Measurements from ENCODE around the gene SNX8. TPM values are rescaled to one million over a fixed set of nuclear protein-coding genes. Genes with fewer than 3 reads are reported as not detected.

SNX8 gene
- total RNA-seq, 2 experiments from 2014 or later: 25.0 to 27.9 TPM

DNA sequence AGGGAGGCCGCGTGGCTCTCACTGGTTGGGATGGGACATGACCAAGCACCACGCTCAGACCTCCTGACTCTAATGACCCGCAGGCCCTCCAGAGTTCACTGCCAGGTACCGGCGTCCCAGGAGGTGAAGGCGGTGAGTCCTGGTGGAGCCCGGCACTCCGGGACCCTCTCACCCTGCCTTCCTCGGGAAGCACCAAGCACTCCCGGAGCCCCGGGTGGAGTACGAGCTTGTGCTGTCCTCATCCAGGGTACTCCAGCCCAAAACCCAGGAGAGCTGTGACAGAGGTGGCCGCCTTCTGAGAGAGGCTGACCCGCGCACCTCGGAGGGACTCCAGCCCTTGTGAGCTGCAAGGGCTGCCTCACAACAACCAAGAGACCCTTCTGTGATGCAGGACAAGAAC is 90.9 kb downstream of the SNX8 start:
- ATAC-seq (no peak), DNase-seq (no peak)
- Mint-ChIP-seq H3K4me3 (no peak overlapping the region), H3K4me1 (no peaks in the 10 kb centered on the region), H3K36me3 (peaks cover 13% of the 10 kb centered on the region), H3K27me3 (no peaks in the 10 kb centered on the region), H3K27ac (no peak overlapping the region), H3K9me3 (ENCODE audit: low read depth) (no peaks in the 10 kb centered on the region)
- CTCF ChIA-PET: no interaction called here

DNA sequence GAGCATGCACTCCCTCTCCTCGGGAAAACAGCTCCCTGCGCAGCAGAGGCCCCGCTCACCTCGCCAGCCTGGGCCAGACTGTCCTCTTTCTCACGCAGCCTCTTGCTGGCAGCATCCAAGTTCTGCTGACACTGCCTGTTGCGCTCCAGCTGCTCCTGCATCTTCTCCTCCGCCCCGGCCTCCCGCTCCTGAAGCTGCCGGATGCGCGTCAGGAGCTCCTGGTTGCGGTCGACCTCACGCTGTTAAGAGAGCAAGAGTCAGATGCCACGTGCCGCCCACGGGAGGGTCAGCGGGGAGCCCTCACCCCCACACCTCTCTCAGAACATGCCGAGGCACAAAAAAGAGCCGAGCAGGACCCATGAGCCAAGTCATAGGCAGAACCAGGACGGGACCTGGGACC is 91.7 kb downstream of the SNX8 start:
- Mint-ChIP-seq H3K36me3 (peaks cover 11% of the 10 kb centered on the region), H3K27me3 (no peaks in the 10 kb centered on the region), H3K27ac (no peak overlapping the region), H3K9me3 (ENCODE audit: low read depth) (no peaks in the 10 kb centered on the region), H3K4me1 (no peaks in the 10 kb centered on the region), H3K4me3 (no peak overlapping the region)
- ATAC-seq (no peak), DNase-seq (no peak)
- CTCF ChIA-PET: interaction anchor here (1.0 kb wide), 1 partner anchor 126 kb away, joined by 3 read pairs; no protein-coding TSS in a partner anchor

DNA sequence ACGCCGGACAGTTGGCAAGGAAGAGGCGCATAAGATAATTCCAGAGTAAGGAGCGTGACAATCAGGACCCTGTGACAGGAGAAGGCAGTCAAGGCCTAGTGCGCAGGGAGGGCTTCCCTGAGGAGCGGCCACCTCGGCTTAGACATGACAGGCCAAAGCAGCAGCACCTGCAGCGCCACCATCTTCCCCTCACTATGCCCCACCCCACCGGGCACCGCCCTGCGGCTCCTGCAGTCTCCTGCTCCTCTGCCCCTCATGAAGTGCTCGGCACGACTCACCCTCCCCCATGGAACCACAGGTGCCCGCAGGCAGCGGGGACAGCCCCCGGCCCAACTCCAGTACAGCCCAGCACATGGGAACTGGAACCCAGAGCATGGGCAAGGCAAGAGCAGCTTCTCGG is 93.3 kb downstream of the SNX8 start:
- CTCF ChIA-PET: no interaction called here
- ATAC-seq: no peak
- Mint-ChIP-seq H3K36me3 (peaks cover 14% of the 10 kb centered on the region), H3K4me1 (no peaks in the 10 kb centered on the region), H3K27ac (no peak overlapping the region), H3K4me3 (no peak overlapping the region), H3K9me3 (ENCODE audit: low read depth) (no peaks in the 10 kb centered on the region), H3K27me3 (no peaks in the 10 kb centered on the region)
- no peak for DNase-seq

DNA sequence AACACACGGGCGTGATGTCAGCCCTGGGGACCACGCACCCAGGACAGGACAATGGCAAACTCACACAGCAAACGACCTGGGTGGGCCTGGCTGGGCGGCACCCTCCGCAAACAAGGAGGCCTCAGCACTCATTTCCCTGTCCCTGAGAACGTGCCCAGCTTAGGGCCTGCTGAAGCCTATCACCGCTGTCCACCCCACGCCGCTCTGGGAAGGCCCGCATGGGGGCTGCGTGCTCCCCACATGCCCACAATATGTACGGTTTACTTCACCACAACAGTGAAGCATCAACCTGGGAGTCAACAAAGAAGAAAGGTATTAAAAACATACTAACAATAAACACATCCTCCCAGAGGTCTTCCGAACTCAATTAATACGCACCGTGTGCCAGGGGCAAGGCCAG is 93.7 kb downstream of the SNX8 start:
- no peak for DNase-seq
- H3K27me3 Mint-ChIP-seq: no peaks in the 10 kb centered on the region
- H3K9me3 Mint-ChIP-seq (ENCODE audit: low read depth): no peaks in the 10 kb centered on the region
- no peak overlapping the region for H3K4me3 Mint-ChIP-seq
- ATAC-seq: no peak
- H3K36me3 Mint-ChIP-seq: peaks cover 14% of the 10 kb centered on the region
- CTCF ChIA-PET: no interaction called here
- peaks cover 3% of the 10 kb centered on the region for H3K4me1 Mint-ChIP-seq
- H3K27ac Mint-ChIP-seq: no peak overlapping the region

DNA sequence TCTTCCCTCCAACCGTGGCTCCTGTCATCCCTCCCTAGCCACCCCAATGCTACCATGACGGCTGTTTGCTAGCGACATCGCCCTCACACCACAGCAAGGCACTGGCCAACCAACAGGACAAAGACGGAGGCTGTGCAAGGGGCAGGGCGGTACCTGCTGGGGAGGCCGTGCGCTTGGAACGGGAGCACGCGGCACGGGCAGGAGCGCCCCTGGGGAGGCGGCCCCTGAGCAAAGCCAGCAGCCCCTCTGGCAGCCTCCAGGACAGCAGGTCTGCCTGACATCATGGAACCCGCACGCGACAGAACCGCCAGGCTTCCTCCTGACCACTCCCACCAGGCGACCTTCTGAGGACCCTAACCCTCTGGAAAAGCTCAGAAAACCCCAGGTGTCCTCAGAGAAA is 94.2 kb downstream of the SNX8 start:
- peaks cover 6% of the 10 kb centered on the region for H3K4me1 Mint-ChIP-seq
- no peak overlapping the region for H3K4me3 Mint-ChIP-seq
- DNase-seq (no peak), ATAC-seq (no peak)
- H3K27ac Mint-ChIP-seq: no peak overlapping the region
- no peaks in the 10 kb centered on the region for H3K9me3 Mint-ChIP-seq (ENCODE audit: low read depth)
- no peaks in the 10 kb centered on the region for H3K27me3 Mint-ChIP-seq
- peaks cover 14% of the 10 kb centered on the region for H3K36me3 Mint-ChIP-seq
- CTCF ChIA-PET: no interaction called here

DNA sequence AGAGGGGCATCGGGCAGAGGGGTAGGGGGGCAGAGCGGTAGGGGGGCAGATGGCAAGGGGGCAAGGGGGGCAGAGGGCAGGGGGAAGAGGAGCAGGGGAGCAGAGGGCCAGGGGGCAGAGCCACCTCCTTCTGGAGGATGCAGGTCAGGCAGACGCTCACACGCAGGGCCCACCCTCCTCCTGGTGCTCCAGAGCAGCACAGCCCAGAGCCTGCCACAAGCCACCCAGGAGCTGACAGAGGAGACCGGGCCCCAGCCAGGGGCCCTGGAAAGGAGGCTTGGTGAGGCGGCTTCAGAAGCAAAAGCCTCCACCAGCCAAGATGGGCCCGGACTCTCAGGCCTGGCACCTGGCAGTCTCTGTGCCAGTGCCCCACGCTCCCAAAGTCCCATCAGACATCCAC is 94.6 kb downstream of the SNX8 start:
- no peak overlapping the region for H3K4me3 Mint-ChIP-seq
- peaks cover 12% of the 10 kb centered on the region for H3K36me3 Mint-ChIP-seq
- CTCF ChIA-PET: no interaction called here
- no peak overlapping the region for H3K27ac Mint-ChIP-seq
- DNase-seq (no peak), ATAC-seq (no peak)
- H3K27me3 Mint-ChIP-seq: no peaks in the 10 kb centered on the region
- no peaks in the 10 kb centered on the region for H3K9me3 Mint-ChIP-seq (ENCODE audit: low read depth)
- H3K4me1 Mint-ChIP-seq: peaks cover 9% of the 10 kb centered on the region

DNA sequence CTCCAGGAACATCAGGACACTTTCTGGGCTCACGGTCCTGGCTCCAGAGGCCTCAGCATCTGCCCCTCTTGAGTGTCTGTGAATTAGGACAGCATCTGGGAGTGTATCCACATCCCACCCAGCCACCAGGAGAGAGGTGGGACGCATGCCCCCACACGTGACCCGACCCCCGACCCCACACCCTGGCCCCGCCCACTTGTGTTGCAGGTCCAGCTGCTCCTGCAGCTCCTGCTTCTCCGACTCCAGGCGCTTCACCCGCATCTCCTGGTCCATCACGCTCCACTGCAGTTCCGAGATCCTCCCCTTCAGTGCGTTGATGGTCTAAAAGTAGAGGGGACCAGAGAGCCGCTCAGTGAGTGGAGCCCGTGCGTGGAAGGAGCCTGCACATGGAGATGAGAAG is 95.1 kb downstream of the SNX8 start:
- peaks cover 14% of the 10 kb centered on the region for H3K4me1 Mint-ChIP-seq
- no peak for ATAC-seq
- no peaks in the 10 kb centered on the region for H3K27me3 Mint-ChIP-seq
- H3K27ac Mint-ChIP-seq: no peak overlapping the region
- H3K9me3 Mint-ChIP-seq (ENCODE audit: low read depth): no peaks in the 10 kb centered on the region
- H3K4me3 Mint-ChIP-seq: no peak overlapping the region
- CTCF ChIA-PET: no interaction called here
- H3K36me3 Mint-ChIP-seq: peaks cover 10% of the 10 kb centered on the region
- DNase-seq: no peak

DNA sequence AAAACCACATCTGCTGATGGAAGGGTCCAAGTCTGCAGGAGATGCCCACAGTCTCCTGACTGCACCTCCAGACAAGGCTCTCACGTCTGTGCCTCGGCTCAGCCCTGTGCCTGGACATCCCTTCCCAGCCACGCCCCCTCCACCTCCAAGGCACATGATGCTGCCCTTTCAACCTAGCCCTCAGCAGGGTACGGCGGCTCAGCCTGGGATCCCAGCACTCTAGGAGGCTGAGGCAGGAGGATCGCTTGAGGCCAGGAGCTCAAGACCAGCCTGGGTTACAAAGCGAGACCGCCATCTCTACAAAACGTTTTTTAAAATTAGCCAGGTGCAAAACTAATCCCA is 95.8 kb downstream of the SNX8 start:
- peaks cover 18% of the 10 kb centered on the region for H3K4me1 Mint-ChIP-seq
- CTCF ChIA-PET: no interaction called here

DNA sequence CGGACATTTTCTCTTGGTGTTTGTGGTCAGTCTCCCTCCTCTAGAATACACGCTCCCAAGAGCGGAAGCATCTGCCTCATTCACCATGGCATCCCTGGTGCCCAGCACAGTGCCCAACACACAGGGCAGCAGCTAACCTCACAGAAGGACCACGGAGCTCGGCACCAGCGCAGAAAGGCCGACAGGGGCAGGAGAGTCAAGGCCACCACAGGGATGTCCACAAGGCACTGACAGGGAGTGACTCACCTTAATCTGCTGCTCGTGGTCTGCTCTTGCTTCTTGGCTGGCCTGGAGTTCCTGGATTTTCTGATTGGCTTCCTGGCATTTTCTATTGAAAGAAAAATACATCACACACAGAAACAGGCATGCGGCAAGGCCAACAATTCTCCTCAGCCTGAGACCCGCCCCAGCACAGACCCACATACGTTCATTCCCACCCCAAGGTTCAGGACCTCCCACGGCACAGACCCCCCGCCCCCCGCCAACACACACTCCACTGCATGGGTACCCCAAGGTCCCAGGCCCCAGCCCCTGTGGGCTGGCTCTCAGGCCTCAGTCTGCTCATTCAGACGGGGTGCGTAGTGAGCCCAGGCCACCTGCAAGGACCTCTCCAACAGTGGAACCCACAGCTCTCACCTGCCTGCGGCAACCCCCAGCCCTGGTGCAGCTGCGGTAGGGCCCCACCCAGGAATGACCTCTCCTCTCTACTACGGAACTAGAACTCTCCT is 96.4 kb downstream of the SNX8 start:
- CTCF ChIA-PET: interaction anchor here (1.3 kb wide), 1 partner anchor 14 kb away, joined by 3 read pairs; the partner anchor contains the start of gene MAD1L1
- DNase-seq: no peak
- Mint-ChIP-seq H3K9me3 (ENCODE audit: low read depth) (no peaks in the 10 kb centered on the region), H3K4me3 (no peak overlapping the region), H3K4me1 (peaks cover 18% of the 10 kb centered on the region), H3K36me3 (peaks cover 10% of the 10 kb centered on the region), H3K27ac (no peak overlapping the region), H3K27me3 (no peaks in the 10 kb centered on the region)
- ATAC-seq: no peak

More for the DNA sequence above, 95.8 kb downstream of the SNX8 start:
- Mint-ChIP-seq H3K4me3 (no peak overlapping the region), H3K9me3 (ENCODE audit: low read depth) (no peaks in the 10 kb centered on the region), H3K27me3 (no peaks in the 10 kb centered on the region), H3K27ac (no peak overlapping the region), H3K36me3 (peaks cover 10% of the 10 kb centered on the region)
- no peak for DNase-seq
- ATAC-seq: no peak

DNA sequence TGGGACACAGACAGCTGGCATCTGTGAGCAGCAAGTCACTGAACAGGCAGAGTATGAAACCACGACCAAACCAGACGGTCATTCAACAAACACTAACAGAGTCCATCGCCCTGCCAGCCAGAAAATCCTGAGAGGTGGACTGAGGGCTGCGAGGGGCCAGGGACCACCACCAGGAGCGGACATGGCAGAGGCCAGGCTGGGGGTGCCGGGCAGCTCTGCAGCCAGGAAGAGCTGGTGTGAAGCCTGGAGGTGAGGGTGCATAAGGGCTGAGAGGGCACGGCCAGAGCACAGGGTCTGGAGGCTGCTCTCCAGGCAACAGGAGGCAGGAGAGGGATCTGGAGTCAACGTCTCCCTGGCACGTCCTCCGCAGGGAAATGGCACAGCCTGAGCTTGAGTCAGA is 97.0 kb downstream of the SNX8 start:
- peaks cover 18% of the 10 kb centered on the region for H3K4me1 Mint-ChIP-seq
- H3K27me3 Mint-ChIP-seq: no peaks in the 10 kb centered on the region
- ATAC-seq (no peak), DNase-seq (no peak)
- CTCF ChIA-PET: interaction anchor here (1.3 kb wide), 1 partner anchor 15 kb away, joined by 3 read pairs; the partner anchor contains the start of gene MAD1L1
- peaks cover 16% of the 10 kb centered on the region for H3K36me3 Mint-ChIP-seq
- H3K4me3 Mint-ChIP-seq: no peak overlapping the region
- H3K9me3 Mint-ChIP-seq (ENCODE audit: low read depth): no peaks in the 10 kb centered on the region
- H3K27ac Mint-ChIP-seq: no peak overlapping the region

DNA sequence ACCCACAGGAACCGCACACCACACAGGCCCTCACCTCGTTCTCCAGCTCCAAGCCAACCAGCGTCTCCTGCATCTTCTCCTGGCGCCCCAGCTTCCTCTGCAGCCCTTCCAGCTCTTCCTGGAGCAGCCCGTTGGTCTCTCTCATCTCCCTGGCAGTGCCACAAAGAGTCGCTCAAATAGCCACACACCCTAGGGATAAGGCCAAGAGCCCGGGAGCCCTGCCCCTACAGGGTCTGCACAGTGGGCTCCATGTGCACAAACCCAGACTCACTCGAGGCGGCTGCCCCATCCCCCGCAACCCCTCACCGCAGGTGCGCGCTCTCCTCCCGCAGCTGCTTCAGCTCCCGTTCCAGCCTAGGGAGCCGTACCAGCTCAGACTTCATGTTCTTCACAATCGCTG is 98.4 kb downstream of the SNX8 start:
- no peak overlapping the region for H3K27ac Mint-ChIP-seq
- CTCF ChIA-PET: interaction anchor here (0.7 to 1.2 kb wide), 2 partner anchors 13 to 132 kb away, joined by 3 read pairs; no protein-coding TSS in a partner anchor
- peaks cover 18% of the 10 kb centered on the region for H3K4me1 Mint-ChIP-seq
- H3K36me3 Mint-ChIP-seq: peaks cover 16% of the 10 kb centered on the region
- no peak for ATAC-seq
- H3K9me3 Mint-ChIP-seq (ENCODE audit: low read depth): no peaks in the 10 kb centered on the region
- H3K27me3 Mint-ChIP-seq: no peaks in the 10 kb centered on the region
- H3K4me3 Mint-ChIP-seq: no peak overlapping the region
- no peak for DNase-seq

DNA sequence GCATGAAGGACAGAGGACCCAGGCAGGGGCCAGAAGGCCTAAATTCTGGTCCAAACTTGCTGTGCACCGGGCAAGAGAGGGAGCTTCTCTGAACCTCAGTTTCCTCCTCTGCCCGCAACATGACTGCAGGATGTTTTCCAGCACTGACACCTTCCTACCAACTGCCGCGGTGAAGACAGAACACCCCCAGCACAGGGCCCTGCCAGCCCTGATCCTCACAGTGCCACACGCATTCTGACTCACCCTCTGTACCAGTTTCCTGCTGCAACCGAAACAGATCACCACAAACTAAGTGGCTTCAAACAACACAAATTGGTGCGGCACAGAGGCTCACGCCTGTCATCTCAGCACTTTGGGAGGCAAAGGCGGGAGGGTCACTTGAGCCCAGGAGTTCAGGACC is 99.6 kb downstream of the SNX8 start:
- Mint-ChIP-seq H3K4me3 (no peak overlapping the region), H3K27ac (peak overlapping the region; percentile 11), H3K9me3 (ENCODE audit: low read depth) (no peaks in the 10 kb centered on the region), H3K27me3 (no peaks in the 10 kb centered on the region), H3K4me1 (peaks cover 19% of the 10 kb centered on the region), H3K36me3 (peaks cover 16% of the 10 kb centered on the region)
- CTCF ChIA-PET: interaction anchor here (1.8 kb wide), 1 partner anchor 34 kb away, joined by 3 read pairs; no protein-coding TSS in a partner anchor
- ATAC-seq (peak; percentile 68), DNase-seq (peak; percentile 58)

DNA sequence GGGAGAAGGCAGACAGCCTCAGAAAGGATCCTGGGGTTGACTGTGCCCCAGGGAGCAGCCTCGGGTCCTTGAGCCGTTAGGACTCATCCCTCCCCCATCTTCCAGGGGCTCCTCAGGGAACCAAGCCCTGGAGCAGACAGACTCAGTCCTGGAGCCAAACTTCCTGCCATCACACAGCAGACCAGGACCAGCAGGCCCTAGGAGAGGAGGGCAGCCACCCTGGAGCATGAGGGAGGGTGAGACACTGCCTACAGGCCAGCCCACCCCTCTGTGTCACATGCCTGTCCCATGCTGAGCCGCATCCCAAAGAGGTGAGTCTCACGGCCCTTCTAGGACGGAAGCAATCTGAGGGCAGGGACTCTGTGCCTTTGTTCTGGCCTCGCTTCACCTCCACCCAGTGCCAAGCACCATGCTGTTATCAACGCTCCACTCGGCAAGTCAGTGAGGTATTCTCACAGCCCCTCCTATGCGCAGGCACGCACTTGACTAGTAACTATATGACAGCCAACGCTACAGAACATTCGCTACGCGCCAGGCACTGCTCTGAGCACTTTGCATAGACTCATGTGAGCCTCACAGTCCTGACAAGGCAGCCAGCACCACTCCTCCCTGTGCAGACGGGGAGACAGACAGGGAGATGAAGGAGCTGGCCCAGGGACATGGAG is 100.6 kb downstream of the SNX8 start:
- Mint-ChIP-seq H3K4me1 (peaks cover 19% of the 10 kb centered on the region), H3K27ac (peak overlapping the region; percentile 11), H3K4me3 (no peak overlapping the region), H3K27me3 (no peaks in the 10 kb centered on the region), H3K36me3 (peaks cover 16% of the 10 kb centered on the region), H3K9me3 (ENCODE audit: low read depth) (no peaks in the 10 kb centered on the region)
- CTCF ChIA-PET: interaction anchor here (1.8 kb wide), 1 partner anchor 33 kb away, joined by 3 read pairs; no protein-coding TSS in a partner anchor
- ATAC-seq (no peak), DNase-seq (no peak)

DNA sequence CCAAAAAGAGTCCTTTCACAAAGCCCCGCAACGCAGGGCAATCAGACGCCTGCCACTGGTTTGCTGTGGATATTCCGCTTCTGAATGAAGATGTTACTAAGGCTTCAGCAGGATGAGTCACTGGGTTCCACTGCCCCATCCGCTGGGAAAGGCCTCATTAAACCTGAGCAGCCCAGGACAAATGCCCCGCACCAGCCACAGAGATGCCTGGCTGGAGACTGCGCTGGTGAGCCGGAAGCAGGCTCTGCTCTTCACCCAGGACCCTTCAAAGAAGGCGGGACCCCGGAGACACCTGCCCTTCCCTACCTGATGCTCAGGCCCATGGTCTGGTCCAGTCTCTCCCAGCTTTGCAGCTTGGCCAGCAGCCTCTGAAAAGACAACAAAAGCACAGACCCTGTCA is 101.3 kb downstream of the SNX8 start:
- no peak for DNase-seq
- no peaks in the 10 kb centered on the region for H3K27me3 Mint-ChIP-seq
- H3K9me3 Mint-ChIP-seq (ENCODE audit: low read depth): no peaks in the 10 kb centered on the region
- no peak overlapping the region for H3K27ac Mint-ChIP-seq
- H3K4me1 Mint-ChIP-seq: peaks cover 19% of the 10 kb centered on the region
- H3K36me3 Mint-ChIP-seq: peaks cover 16% of the 10 kb centered on the region
- CTCF ChIA-PET: no interaction called here
- H3K4me3 Mint-ChIP-seq: no peak overlapping the region
- no peak for ATAC-seq
